Esophagus muscularis mucosa (tissue), 4 donors: ENCODE results near the gene ADAM19. TPM values are rescaled to one million over a fixed set of nuclear protein-coding genes. Genes with fewer than 3 reads are reported as not detected.

Source experiments
- DNase-seq: peaks from one replicate; pipeline ENCODE4 v3.0.0-alpha.2; 2017; ENCODE audit errors: extremely low spot score
- H3K27ac ChIP-seq, 4 donors: fragments of 200-600 bp; sonication (generic); replicated peaks in 1 of 4; 1 replicate in 3 of 4; 2 replicates in 1 of 4; pipeline ENCODE4 v1.5.1; 2016 to 2019; ENCODE audit warnings: mild to moderate bottlenecking in 1 of 4
- H3K27me3 ChIP-seq, 4 donors: fragments of 200-600 bp; sonication (generic); one replicate each; pipeline versions ENCODE4 v1.5.1 to v1.6.0; 2016 to 2019
- H3K36me3 ChIP-seq, 4 donors: fragments of 200-600 bp; sonication (generic); one replicate each; pipeline ENCODE4 v1.5.1; 2016 to 2019
- H3K4me1 ChIP-seq, 4 donors: fragments of 200-600 bp; sonication (generic); one replicate each; pipeline ENCODE4 v1.5.1; 2016 to 2019
- H3K4me3 ChIP-seq, 4 donors: fragments of 200-600 bp; sonication (generic); 1 replicate in 2 of 4; 2 replicates in 2 of 4; pipeline ENCODE4 v1.5.1; 2016 to 2019; ENCODE audit warnings: mild to moderate bottlenecking in 4 of 4, moderate library complexity in 1 of 4
- H3K9me3 ChIP-seq, 4 donors: fragments of 200-600 bp; sonication (generic); 1 replicate in 3 of 4; 2 replicates in 1 of 4; pipeline ENCODE4 v1.5.1; 2016 to 2019
- EP300 ChIP-seq: sonication (generic); formaldehyde crosslinking; IDR thresholded peaks from one replicate; pipeline ENCODE4 v1.6.1; 2017; ENCODE audit warnings: antibody characterized with exemption
- POLR2A ChIP-seq: fragments of 450-650 bp; IDR thresholded peaks from one replicate; pipeline ENCODE4 v1.6.1; 2017; ENCODE audit warnings: antibody characterized with exemption, moderate library complexity, mild to moderate bottlenecking, low read depth
- POLR2AphosphoS5 ChIP-seq, 2 donors: sonication (generic); formaldehyde crosslinking; IDR thresholded peaks; one replicate each; pipeline ENCODE4 v1.6.1; 2017; ENCODE audit warnings: antibody characterized with exemption in 2 of 2
- WGBS: methylation state at CpG from one replicate; pipeline ENCODE4 v1.1.5; 2018; 5-methylcytosine and 5-hydroxymethylcytosine counted together
- intact Hi-C: fragments of 100-400 bp; cut with DNase I; formaldehyde crosslinking; loops from one replicate; pipeline ENCODE4 v1.15.1; 2023
- total RNA-seq, 4 donors: library from RNA; depleted of rRNA; stranded (reverse); fragments of >200 nt; gene quantifications; one replicate each; pipeline versions ENCODE4 v1.1.0 to v1.2.1, GENCODE V29; 2016
- TF ChIP-seq, protein P1 (sequence below), 3 experiments: fragments of 200-600 bp in 2 of 3; fragments of 450-650 bp in 1 of 3; sonication (generic) in 2 of 3; IDR thresholded peaks; one replicate each; pipeline ENCODE4 v1.5.1; 2017 to 2019; ENCODE audit warnings: antibody characterized with exemption in 3 of 3, mild to moderate bottlenecking in 2 of 3, moderate library complexity in 1 of 3

The ADAM19 gene
- total RNA-seq, 4 donors from 2014 or later: 25.0 to 43.6 (median 28.1) TPM

GRCh38 chr5:157616785-157617184, 41.2 kb upstream of the ADAM19 start:
- Histone ChIP-seq H3K27me3 (no peaks in the 10 kb centered on the region), H3K36me3 (no peaks in the 10 kb centered on the region), H3K4me1 (peaks cover 0 to 16% (median 13%) of the 10 kb centered on the region in 4 donors), H3K9me3 (no peaks in the 10 kb centered on the region), H3K4me3 (no peak overlapping the region), H3K27ac (no peak overlapping the region)
- DNase-seq: no peak
- intact Hi-C loops: no loop called here
- 86% methylated on average over 4 of the region's 4 CpGs for WGBS
- TF ChIP-seq, protein P1, sequence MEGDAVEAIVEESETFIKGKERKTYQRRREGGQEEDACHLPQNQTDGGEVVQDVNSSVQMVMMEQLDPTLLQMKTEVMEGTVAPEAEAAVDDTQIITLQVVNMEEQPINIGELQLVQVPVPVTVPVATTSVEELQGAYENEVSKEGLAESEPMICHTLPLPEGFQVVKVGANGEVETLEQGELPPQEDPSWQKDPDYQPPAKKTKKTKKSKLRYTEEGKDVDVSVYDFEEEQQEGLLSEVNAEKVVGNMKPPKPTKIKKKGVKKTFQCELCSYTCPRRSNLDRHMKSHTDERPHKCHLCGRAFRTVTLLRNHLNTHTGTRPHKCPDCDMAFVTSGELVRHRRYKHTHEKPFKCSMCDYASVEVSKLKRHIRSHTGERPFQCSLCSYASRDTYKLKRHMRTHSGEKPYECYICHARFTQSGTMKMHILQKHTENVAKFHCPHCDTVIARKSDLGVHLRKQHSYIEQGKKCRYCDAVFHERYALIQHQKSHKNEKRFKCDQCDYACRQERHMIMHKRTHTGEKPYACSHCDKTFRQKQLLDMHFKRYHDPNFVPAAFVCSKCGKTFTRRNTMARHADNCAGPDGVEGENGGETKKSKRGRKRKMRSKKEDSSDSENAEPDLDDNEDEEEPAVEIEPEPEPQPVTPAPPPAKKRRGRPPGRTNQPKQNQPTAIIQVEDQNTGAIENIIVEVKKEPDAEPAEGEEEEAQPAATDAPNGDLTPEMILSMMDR (IDR thresholded peaks at IDR 0.05): no peak
- TF ChIP-seq EP300: no peak

DNA sequence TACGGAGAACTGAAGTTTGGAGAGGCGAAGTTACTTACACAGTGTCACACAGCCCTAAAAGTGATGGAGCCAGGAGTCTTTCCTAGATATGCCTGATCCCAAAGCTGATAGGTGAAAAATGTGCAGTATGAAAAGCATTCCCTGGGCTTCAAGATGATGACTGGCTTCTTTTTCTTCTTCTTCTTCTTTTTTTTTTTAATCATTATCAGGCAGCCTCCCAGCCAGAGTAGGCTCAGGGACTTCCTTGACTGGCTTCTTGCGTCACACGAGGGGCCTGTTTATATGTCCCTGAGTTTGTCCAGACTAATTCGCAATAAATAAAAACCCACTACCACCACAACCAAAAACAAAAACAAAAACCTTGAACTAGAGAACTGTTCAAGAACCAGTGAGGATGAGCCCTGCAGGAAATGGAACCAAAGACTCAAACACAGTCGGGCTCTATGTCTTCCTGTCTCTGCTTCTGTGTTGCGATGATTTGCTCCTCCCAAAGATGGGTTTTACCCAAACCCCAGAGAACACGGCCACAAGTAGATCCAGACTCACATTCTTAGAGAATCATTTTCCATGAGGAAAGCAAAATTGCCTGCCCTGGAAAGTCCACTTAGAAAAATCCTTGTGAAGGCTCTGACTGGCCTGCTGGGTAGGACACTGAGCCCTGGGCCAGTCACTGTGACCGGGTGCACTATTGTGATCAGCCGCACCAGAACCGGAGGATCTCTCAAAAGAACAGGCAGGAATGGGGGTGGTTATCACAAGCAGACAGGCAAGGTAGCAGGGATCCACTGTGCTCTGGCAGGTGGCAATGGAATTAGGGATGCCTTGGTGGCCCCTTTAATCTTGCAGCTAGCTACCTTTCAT, 38.0 kb upstream of the ADAM19 start:
- no peak for DNase-seq
- Histone ChIP-seq H3K4me1 (peaks cover 0 to 21% (median 16%) of the 10 kb centered on the region in 4 donors), H3K9me3 (no peaks in the 10 kb centered on the region), H3K27me3 (no peaks in the 10 kb centered on the region), H3K27ac (peak overlapping the region in 1 of 4 donors; percentile 46), H3K4me3 (no peak overlapping the region), H3K36me3 (no peaks in the 10 kb centered on the region)
- intact Hi-C loops: no loop called here
- 86% methylated on average over 11 of the region's 11 CpGs for WGBS
- TF ChIP-seq EP300 (no peak), POLR2AphosphoS5 (IDR thresholded peaks at IDR 0.05) (no peak), POLR2A (no peak)
- TF ChIP-seq, protein P1 (IDR thresholded peaks at IDR 0.05): no peak

DNA sequence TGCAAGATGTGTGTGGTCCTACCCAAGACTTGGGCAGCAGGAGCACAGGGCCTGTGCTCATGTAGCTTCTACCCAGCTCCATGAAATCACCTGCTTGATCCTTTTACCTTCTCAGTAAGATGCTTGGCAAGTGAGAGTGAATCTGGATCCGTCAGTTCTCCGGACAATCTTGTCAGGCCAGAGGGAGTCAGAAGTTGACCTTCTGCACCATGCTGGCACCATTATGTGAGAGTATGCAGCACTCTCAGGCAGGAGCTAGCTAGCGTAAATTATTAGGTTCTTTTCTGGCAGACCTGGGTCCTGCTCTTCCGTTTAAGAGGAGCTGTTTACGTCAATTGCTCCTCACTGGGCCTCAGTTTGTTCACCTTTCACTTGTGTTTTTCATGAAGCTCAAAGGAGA, 37.0 kb upstream of the ADAM19 start:
- no peaks in the 10 kb centered on the region for H3K36me3 ChIP-seq
- H3K4me3 ChIP-seq: no peak overlapping the region

DNA sequence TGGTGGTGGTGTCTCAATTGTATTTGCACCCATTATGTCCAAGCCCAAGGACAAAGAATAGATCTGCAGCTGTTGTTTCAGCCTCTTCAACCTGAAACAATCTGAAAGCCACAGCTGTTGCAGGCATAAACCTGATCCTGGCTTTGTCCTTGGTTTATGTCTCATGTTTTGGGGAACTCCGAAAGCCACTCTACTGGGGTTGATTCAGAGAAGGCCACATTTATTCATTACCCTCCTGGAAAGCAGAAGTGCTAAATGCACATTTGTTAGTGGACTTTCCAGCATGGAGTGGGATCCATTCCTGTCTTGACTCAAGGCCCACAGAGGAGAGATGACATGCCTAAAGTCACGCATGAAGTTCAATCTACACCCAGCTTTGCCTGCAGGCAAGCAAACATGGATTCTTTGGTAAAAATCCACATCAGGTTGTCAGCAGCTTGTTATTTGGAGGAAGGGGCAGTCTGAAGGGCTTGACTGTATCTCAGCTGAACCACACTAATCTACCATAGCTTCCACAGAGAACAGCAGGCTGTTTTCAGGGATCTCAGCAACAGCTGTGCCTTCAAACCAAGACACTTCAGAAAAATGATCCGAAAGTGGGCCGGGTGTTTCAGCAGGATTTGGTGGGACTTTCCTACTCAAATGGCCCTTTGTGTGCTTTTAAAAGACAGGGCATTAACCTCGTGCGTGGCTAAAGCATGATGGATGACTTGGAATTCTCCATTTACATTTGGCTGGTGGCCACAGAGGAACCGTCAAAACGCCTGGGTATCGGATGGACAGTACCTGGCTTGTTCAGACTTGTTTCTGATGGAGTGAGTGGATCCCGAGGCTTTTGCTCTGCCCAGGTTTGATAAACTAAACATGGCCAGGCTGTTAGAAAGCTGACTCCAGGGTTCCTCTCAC, 36.2 kb upstream of the ADAM19 start:
- no peak overlapping the region for H3K4me3 ChIP-seq
- WGBS: 48% methylated on average over 10 of the region's 10 CpGs
- H3K4me1 ChIP-seq: peaks cover 0 to 21% (median 16%) of the 10 kb centered on the region in 4 donors

More for the DNA sequence above, 37.0 kb upstream of the ADAM19 start:
- intact Hi-C loops: no loop called here
- DNase-seq: no peak
- no peaks in the 10 kb centered on the region for H3K27me3 ChIP-seq
- peak overlapping the region; percentile 27 to 55 (median 41) for H3K27ac ChIP-seq
- H3K4me1 ChIP-seq: peaks cover 0 to 21% (median 16%) of the 10 kb centered on the region in 4 donors
- WGBS: 61% methylated on average over 5 of the region's 5 CpGs
- no peaks in the 10 kb centered on the region for H3K9me3 ChIP-seq
- no peak for TF ChIP-seq POLR2A
- no peak for TF ChIP-seq POLR2AphosphoS5 (IDR thresholded peaks at IDR 0.05)
- TF ChIP-seq EP300: no peak

More for the DNA sequence above, 36.2 kb upstream of the ADAM19 start:
- intact Hi-C loops: no loop called here
- Histone ChIP-seq H3K27me3 (no peaks in the 10 kb centered on the region), H3K9me3 (no peaks in the 10 kb centered on the region), H3K27ac (peak overlapping the region; percentile 27 to 55 (median 41)), H3K36me3 (no peaks in the 10 kb centered on the region)
- TF ChIP-seq, protein P1 (IDR thresholded peaks at IDR 0.05): no peak
- TF ChIP-seq EP300: no peak
- TF ChIP-seq POLR2A: no peak
- TF ChIP-seq POLR2AphosphoS5 (IDR thresholded peaks at IDR 0.05): no peak
- no peak for DNase-seq
